Kidney epithelial cell (primary cell): ENCODE measurements around the gene ACAT1. TPM values are rescaled to one million over a fixed set of nuclear protein-coding genes. Genes with fewer than 3 reads are reported as not detected.
"Not testable (repeated sequence)": the region's sequence is repeated elsewhere in the genome, so short reads cannot be mapped to it uniquely, and the experiment has no call there.

Experiments used
- DNase-seq: peaks from one replicate; pipeline ENCODE4 v3.0.0-alpha.2; 2010; ENCODE audit warnings: low read depth
- H3K27me3 ChIP-seq: 2 replicates; pipeline ENCODE4 v1.6.0; 2011; ENCODE audit warnings: low read length; ENCODE audit not compliant: control insufficient read depth, insufficient read depth
- H3K36me3 ChIP-seq: 2 replicates; pipeline ENCODE4 v1.5.1; 2011; ENCODE audit warnings: low read length; ENCODE audit not compliant: control insufficient read depth, insufficient read depth
- H3K4me3 ChIP-seq: 2 replicates; pipeline ENCODE4 v1.5.1; 2011; ENCODE audit warnings: low read depth, mild to moderate bottlenecking, control low read depth, low read length
- CTCF ChIP-seq: IDR thresholded peaks from 2 replicates; pipeline ENCODE4 v1.5.1; 2011; ENCODE audit warnings: mild to moderate bottlenecking, moderate library complexity, low read length, control low read depth, inconsistent platforms; ENCODE audit not compliant: insufficient read depth, poor library complexity, severe bottlenecking
- total RNA-seq: library from RNA; depleted of rRNA; stranded (reverse); fragments of >200 nt; gene quantifications from 2 replicates; pipeline ENCODE4 v1.2.3, GENCODE V29; 2015

Gene ACAT1
- total RNA-seq, 1 donor from 2014 or later = 75.8 TPM

GRCh38 chr11:108117746-108118371 is 3.5 kb upstream of the ACAT1 start:
- H3K36me3 ChIP-seq = no peaks in the 10 kb centered on the region
- H3K4me3 ChIP-seq = no peak overlapping the region
- peak; percentile 29 for DNase-seq
- TF ChIP-seq CTCF = peak; percentile 48
- no peaks in the 10 kb centered on the region for H3K27me3 ChIP-seq

GRCh38 chr11:108120936-108121273 is 462 bp upstream of the ACAT1 start:
- peak overlapping the region; percentile 71 for H3K4me3 ChIP-seq
- not testable (repeated sequence) for DNase-seq, H3K36me3 ChIP-seq, H3K27me3 ChIP-seq

GRCh38 chr11:108122166-108122628 is 830 bp downstream of the ACAT1 start:
- peak overlapping the region; percentile 71 for H3K4me3 ChIP-seq
- no peak for TF ChIP-seq CTCF
- no peak for DNase-seq
- H3K27me3 ChIP-seq = no peaks in the 10 kb centered on the region
- H3K36me3 ChIP-seq = no peaks in the 10 kb centered on the region

GRCh38 chr11:108125096-108125495 is 3.7 kb downstream of the ACAT1 start:
- TF ChIP-seq CTCF = no peak
- Histone ChIP-seq H3K4me3 (no peak overlapping the region), H3K36me3 (no peaks in the 10 kb centered on the region), H3K27me3 (no peaks in the 10 kb centered on the region)
- DNase-seq = no peak

- H3K4me3 ChIP-seq = no peak overlapping the region
- no peaks in the 10 kb centered on the region for H3K36me3 ChIP-seq
- no peaks in the 10 kb centered on the region for H3K27me3 ChIP-seq
- DNase-seq = no peak
- no peak for TF ChIP-seq CTCF
Measured at GRCh38 chr11:108128772-108129171, 7.4 kb downstream of the ACAT1 start.

- H3K4me3 ChIP-seq = no peak overlapping the region
- no peak for TF ChIP-seq CTCF
- no peak for DNase-seq
- H3K27me3 ChIP-seq = no peaks in the 10 kb centered on the region
- H3K36me3 ChIP-seq = no peaks in the 10 kb centered on the region
Measured at GRCh38 chr11:108131993-108132392, 10.6 kb downstream of the ACAT1 start.

GRCh38 chr11:108132993-108133538 is 11.7 kb downstream of the ACAT1 start:
- H3K27me3 ChIP-seq, H3K4me3 ChIP-seq, DNase-seq, H3K36me3 ChIP-seq: not testable (repeated sequence)
